Liver (tissue), 9 donors: Measurements from ENCODE around the gene RGS1. TPM values are rescaled to one million over a fixed set of nuclear protein-coding genes. Genes with fewer than 3 reads are reported as not detected.

Source experiments
- DNase-seq: peaks from one replicate; pipeline ENCODE4 v3.0.0-alpha.2; 2017; ENCODE audit warnings: low spot score
- H3K27ac ChIP-seq, 2 donors: one replicate each; pipeline ENCODE4 v1.7.0; 2013; ENCODE audit warnings: inconsistent platforms in 2 of 2, low read length in 2 of 2, control low read depth in 1 of 2, low read depth in 1 of 2, mild to moderate bottlenecking in 1 of 2
- H3K27me3 ChIP-seq, 4 donors: one replicate each; pipeline versions ENCODE4 v1.6.1 to v1.7.0; 2013; ENCODE audit warnings: low read length in 3 of 4, inconsistent platforms in 1 of 4, mild to moderate bottlenecking in 1 of 4, moderate library complexity in 1 of 4; ENCODE audit not compliant: control insufficient read depth in 4 of 4, insufficient read depth in 4 of 4
- H3K36me3 ChIP-seq, 4 donors: one replicate each; pipeline versions ENCODE4 v1.6.1 to v1.7.0; 2013; ENCODE audit warnings: low read length in 3 of 4, mild to moderate bottlenecking in 3 of 4, low read depth in 1 of 4, moderate library complexity in 1 of 4; ENCODE audit not compliant: control insufficient read depth in 4 of 4, insufficient read depth in 3 of 4
- H3K4me1 ChIP-seq, 4 donors: one replicate each; pipeline versions ENCODE4 v1.6.1 to v1.7.0; 2013; ENCODE audit warnings: low read length in 3 of 4, mild to moderate bottlenecking in 3 of 4, moderate library complexity in 1 of 4; ENCODE audit not compliant: control insufficient read depth in 4 of 4, insufficient read depth in 4 of 4
- H3K4me3 ChIP-seq, 3 donors: one replicate each; pipeline versions ENCODE4 v1.6.1 to v1.7.0; 2013; ENCODE audit warnings: low read length in 3 of 3, control low read depth in 1 of 3, low read depth in 1 of 3, mild to moderate bottlenecking in 1 of 3
- H3K9ac ChIP-seq, 2 donors: one replicate each; pipeline ENCODE4 v1.7.0; 2013; ENCODE audit warnings: low read length in 2 of 2, mild to moderate bottlenecking in 2 of 2, moderate library complexity in 2 of 2, control low read depth in 1 of 2, low read depth in 1 of 2
- H3K9me3 ChIP-seq, 4 donors: one replicate each; pipeline versions ENCODE4 v1.6.1 to v1.7.0; 2013; ENCODE audit warnings: low read length in 3 of 4; ENCODE audit not compliant: control insufficient read depth in 4 of 4
- EGR1 ChIP-seq, 2 donors: IDR thresholded peaks; 2 replicates each; pipeline ENCODE4 v1.6.1; 2016 to 2018; ENCODE audit warnings: antibody characterized with exemption in 2 of 2, low read depth in 2 of 2
- FOXA1 ChIP-seq: IDR thresholded peaks from 2 replicates; pipeline ENCODE4 v1.6.1; 2016; ENCODE audit warnings: antibody characterized with exemption
- GABPA ChIP-seq, 2 donors: IDR thresholded peaks in 1 of 2; conservative IDR thresholded peaks in 1 of 2; 2 replicates each; pipeline ENCODE4 v1.6.1; 2016; ENCODE audit warnings: antibody characterized with exemption in 2 of 2, mild to moderate bottlenecking in 1 of 2, moderate library complexity in 1 of 2
- JUND ChIP-seq, 2 donors: IDR thresholded peaks; 2 replicates each; pipeline ENCODE4 v1.6.1; 2016; ENCODE audit warnings: antibody characterized with exemption in 2 of 2
- NR2F2 ChIP-seq: IDR thresholded peaks from 2 replicates; pipeline ENCODE4 v1.6.1; 2016; ENCODE audit warnings: antibody characterized with exemption
- RAD21 ChIP-seq, 2 donors: IDR thresholded peaks; 2 replicates each; pipeline ENCODE4 v1.6.1; 2016; ENCODE audit warnings: antibody characterized with exemption in 2 of 2, mild to moderate bottlenecking in 2 of 2
- SP1 ChIP-seq: IDR thresholded peaks from 2 replicates; pipeline ENCODE4 v1.6.1; 2018; ENCODE audit warnings: antibody characterized with exemption, mild to moderate bottlenecking
- TAF1 ChIP-seq: conservative IDR thresholded peaks from 2 replicates; pipeline ENCODE4 v1.6.1; 2016; ENCODE audit warnings: antibody characterized with exemption, mild to moderate bottlenecking
- YY1 ChIP-seq: IDR thresholded peaks from 2 replicates; pipeline ENCODE4 v1.6.1; 2016; ENCODE audit warnings: antibody characterized with exemption, mild to moderate bottlenecking
- WGBS: extraction: QIAGEN DNeasy Blood & Tissue Kit; methylation state at CpG from one replicate; pipeline ENCODE4 v1.1.7; 2013; 5-methylcytosine and 5-hydroxymethylcytosine counted together
- polyA plus RNA-seq, 2 donors: library from polyadenylated mRNA; stranded (reverse) in 1 of 2; unstranded in 1 of 2; fragments of 200-250 nt in 1 of 2; fragments of >200 nt in 1 of 2; fragmentation: Nextera tagmentation in 1 of 2; extraction: Ambion mirVana in 1 of 2; gene quantifications; one replicate each; pipeline versions ENCODE4 v1.2.1 to v1.2.3, GENCODE V29; 2013 to 2015
- total RNA-seq, 2 donors: library from RNA; depleted of rRNA; stranded (reverse); fragments of >200 nt; gene quantifications; one replicate each; pipeline ENCODE4 v1.2.3, GENCODE V29; 2014
- TF ChIP-seq, protein P1 (sequence below): IDR thresholded peaks from 2 replicates; pipeline ENCODE4 v1.6.1; 2016; ENCODE audit warnings: antibody characterized with exemption
- donor health status: healthy.
- donor health status: healthy.
- donor health status: healthy.
- donor health status: healthy.
- donor health status: healthy.

The RGS1 gene
- total and polyA plus RNA-seq, 4 donors, result 1.8 to 7.7 (median 6.0) TPM

- Histone ChIP-seq H3K27ac (no peak overlapping the region), H3K36me3 (no peaks in the 10 kb centered on the region), H3K27me3 (no peaks in the 10 kb centered on the region), H3K9ac (no peak overlapping the region), H3K9me3 (no peaks in the 10 kb centered on the region), H3K4me1 (no peaks in the 10 kb centered on the region), H3K4me3 (no peak overlapping the region)
- 91% methylated on average over 4 of the region's 4 CpGs for WGBS
- no peak for DNase-seq
- TF ChIP-seq YY1 (no peak), GABPA (IDR thresholded peaks at IDR 0.05 in 1 of 2, conservative IDR thresholded peaks at IDR 0.05 in 1 of 2) (no peak), SP1 (no peak), FOXA1 (no peak), RAD21 (IDR thresholded peaks at IDR 0.05) (no peak), EGR1 (IDR thresholded peaks at IDR 0.05; ENCODE audit: low read depth in 2 of 2) (no peak), TAF1 (no peak)
- TF ChIP-seq, protein P1, sequence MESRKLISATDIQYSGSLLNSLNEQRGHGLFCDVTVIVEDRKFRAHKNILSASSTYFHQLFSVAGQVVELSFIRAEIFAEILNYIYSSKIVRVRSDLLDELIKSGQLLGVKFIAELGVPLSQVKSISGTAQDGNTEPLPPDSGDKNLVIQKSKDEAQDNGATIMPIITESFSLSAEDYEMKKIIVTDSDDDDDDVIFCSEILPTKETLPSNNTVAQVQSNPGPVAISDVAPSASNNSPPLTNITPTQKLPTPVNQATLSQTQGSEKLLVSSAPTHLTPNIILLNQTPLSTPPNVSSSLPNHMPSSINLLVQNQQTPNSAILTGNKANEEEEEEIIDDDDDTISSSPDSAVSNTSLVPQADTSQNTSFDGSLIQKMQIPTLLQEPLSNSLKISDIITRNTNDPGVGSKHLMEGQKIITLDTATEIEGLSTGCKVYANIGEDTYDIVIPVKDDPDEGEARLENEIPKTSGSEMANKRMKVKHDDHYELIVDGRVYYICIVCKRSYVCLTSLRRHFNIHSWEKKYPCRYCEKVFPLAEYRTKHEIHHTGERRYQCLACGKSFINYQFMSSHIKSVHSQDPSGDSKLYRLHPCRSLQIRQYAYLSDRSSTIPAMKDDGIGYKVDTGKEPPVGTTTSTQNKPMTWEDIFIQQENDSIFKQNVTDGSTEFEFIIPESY, result no peak
Observed at GRCh38 chr1:192557841-192558595, 17.6 kb upstream of the RGS1 start.

GRCh38 chr1:192559115-192560006, 16.2 kb upstream of the RGS1 start:
- Histone ChIP-seq H3K9me3 (no peaks in the 10 kb centered on the region), H3K27me3 (no peaks in the 10 kb centered on the region), H3K4me3 (no peak overlapping the region), H3K36me3 (no peaks in the 10 kb centered on the region), H3K4me1 (peaks cover 0 to 4% (median 0%) of the 10 kb centered on the region in 4 donors), H3K27ac (peak overlapping the region in 1 of 2 donors; percentile 11), H3K9ac (no peak overlapping the region)
- WGBS, result 73% methylated on average over 6 of the region's 6 CpGs
- DNase-seq, result no peak
- TF ChIP-seq GABPA (IDR thresholded peaks at IDR 0.05 in 1 of 2, conservative IDR thresholded peaks at IDR 0.05 in 1 of 2) (no peak), NR2F2 (peak; percentile 72), JUND (IDR thresholded peaks at IDR 0.05) (peak in 1 of 2 donors; percentile 9)

DNA sequence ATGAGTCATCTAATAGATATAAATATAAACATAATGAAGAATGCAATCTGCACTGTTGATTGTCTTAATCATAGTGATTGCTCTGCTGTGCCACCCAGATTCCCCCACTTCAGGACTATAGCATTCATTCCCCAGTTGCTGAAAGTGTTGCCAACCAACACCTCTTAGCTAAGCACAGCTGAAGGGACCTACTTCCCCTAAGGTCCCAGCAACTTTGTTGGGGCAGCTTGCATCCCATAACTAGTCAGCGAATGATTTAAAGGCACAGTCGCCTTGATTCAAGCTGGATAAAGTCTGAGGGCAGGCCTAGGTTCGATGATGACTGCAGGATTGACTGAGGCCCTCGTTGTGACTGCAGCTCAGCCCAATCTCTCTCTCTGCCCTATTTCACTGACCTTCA, 14.3 kb upstream of the RGS1 start:
- DNase-seq, result no peak
- 92% methylated on average over 4 of the region's 4 CpGs for WGBS
- Histone ChIP-seq H3K27me3 (no peaks in the 10 kb centered on the region), H3K27ac (no peak overlapping the region), H3K9ac (no peak overlapping the region), H3K36me3 (no peaks in the 10 kb centered on the region), H3K4me1 (peaks cover 0 to 4% (median 0%) of the 10 kb centered on the region in 4 donors), H3K9me3 (no peaks in the 10 kb centered on the region), H3K4me3 (no peak overlapping the region)
- TF ChIP-seq SP1 (no peak), YY1 (no peak)
